ENCODE measurements around the gene TNRC6C. TPM values are rescaled to one million over a fixed set of nuclear protein-coding genes. Genes with fewer than 3 reads are reported as not detected.

TNRC6C gene
- total RNA-seq, 2 experiments from 2014 or later = 50.7 to 57.3 TPM

GRCh38 chr17:78122931-78123249 lies 164.4 kb downstream of the TNRC6C start:
- peak overlapping the region; percentile 53 for H3K4me3 ChIP-seq (ENCODE audit: low read length)
- ChIA-PET CTCF (interaction anchor here (4.7 to 6.5 kb wide), 3 partner anchors 9 to 15 kb away, joined by 24 to 38 read pairs (median 28); no protein-coding TSS in a partner anchor), POLR2A (interaction anchor here (9.8 to 15.4 kb wide), 2 partner anchors 10 to 14 kb away, joined by 151 to 766 read pairs; partner anchors contain the start of gene TMC8)
- Mint-ChIP-seq H3K9me3 (no peaks in the 10 kb centered on the region), H3K27ac (peak overlapping the region; percentile 83), H3K27me3 (no peaks in the 10 kb centered on the region), H3K4me3 (peak overlapping the region; percentile 76), H3K36me3 (ENCODE audit: low read depth) (peaks cover 88% of the 10 kb centered on the region), H3K4me1 (ENCODE audit: low read depth) (peaks cover 68% of the 10 kb centered on the region)
- H3K27me3 ChIP-seq (ENCODE audit: control insufficient read depth in 1 of 2, insufficient read depth in 2 of 2, low read length in 2 of 2) = no peaks in the 10 kb centered on the region
- intact Hi-C loops (cut with DNase I, micrococcal nuclease) = loop anchor here in 1 of 2 experiments (10.0 kb wide), 2 partner anchors 242 to 302 kb away; partner anchors contain the start of gene SOCS3
- peaks cover 89% of the 10 kb centered on the region for H3K36me3 ChIP-seq (ENCODE audit: insufficient read depth, low read length)
- peak in 3 of 14 experiments; percentile 35 to 49 (median 37) for DNase-seq
- H3K9me3 ChIP-seq (ENCODE audit: control insufficient read depth in 1 of 2, insufficient read depth in 1 of 2, low read length in 2 of 2) = no peaks in the 10 kb centered on the region
- TF ChIP-seq CTCF (IDR thresholded peaks at IDR 0.05) = no peak
- peak overlapping the region; percentile 30 to 79 for H3K27ac ChIP-seq (ENCODE audit: low read depth in 1 of 2, low read length in 2 of 2)
- peaks cover 93% of the 10 kb centered on the region for H3K4me1 ChIP-seq (ENCODE audit: insufficient read depth, low read length)
- no peak for ATAC-seq (ENCODE audit: poor library complexity)

- H3K27me3 Mint-ChIP-seq = no peaks in the 10 kb centered on the region
- ChIA-PET POLR2A (interaction anchor here (9.8 to 15.4 kb wide), 2 partner anchors 11 to 14 kb away, joined by 151 to 766 read pairs; partner anchors contain the start of gene TMC8), CTCF (interaction anchor here (1.1 to 6.5 kb wide), 5 partner anchors 10 to 46 kb away, joined by 3 to 38 read pairs (median 24); no protein-coding TSS in a partner anchor)
- peaks cover 65% of the 10 kb centered on the region for H3K4me1 Mint-ChIP-seq (ENCODE audit: low read depth)
- Histone ChIP-seq H3K27ac (ENCODE audit: low read depth in 1 of 2, low read length in 2 of 2) (peak overlapping the region; percentile 68 to 92), H3K9me3 (ENCODE audit: control insufficient read depth in 1 of 2, insufficient read depth in 1 of 2, low read length in 2 of 2) (no peaks in the 10 kb centered on the region), H3K27me3 (ENCODE audit: control insufficient read depth in 1 of 2, insufficient read depth in 2 of 2, low read length in 2 of 2) (no peaks in the 10 kb centered on the region), H3K36me3 (ENCODE audit: insufficient read depth, low read length) (peaks cover 86% of the 10 kb centered on the region), H3K4me3 (ENCODE audit: low read length) (peak overlapping the region; percentile 53), H3K4me1 (ENCODE audit: insufficient read depth, low read length) (peaks cover 89% of the 10 kb centered on the region)
- H3K4me3 Mint-ChIP-seq = peak overlapping the region; percentile 85
- peak overlapping the region; percentile 83 for H3K27ac Mint-ChIP-seq
- H3K36me3 Mint-ChIP-seq (ENCODE audit: low read depth) = peaks cover 85% of the 10 kb centered on the region
- TF ChIP-seq CTCF (IDR thresholded peaks at IDR 0.05) = no peak
- DNase-seq (no peak), ATAC-seq (ENCODE audit: poor library complexity) (no peak)
- no peaks in the 10 kb centered on the region for H3K9me3 Mint-ChIP-seq
- intact Hi-C loops (cut with DNase I, micrococcal nuclease) = loop anchor here in 1 of 2 experiments (10.0 kb wide), 2 partner anchors 241 to 301 kb away; partner anchors contain the start of gene SOCS3
These were observed 164.9 kb downstream of the TNRC6C start for GRCh38 chr17:78123258-78123929.

- no peak for TF ChIP-seq CTCF (IDR thresholded peaks at IDR 0.05)
- Histone ChIP-seq H3K27me3 (ENCODE audit: control insufficient read depth in 1 of 2, insufficient read depth in 2 of 2, low read length in 2 of 2) (no peaks in the 10 kb centered on the region), H3K27ac (ENCODE audit: low read depth in 1 of 2, low read length in 2 of 2) (peak overlapping the region; percentile 68 to 92), H3K4me3 (ENCODE audit: low read length) (peak overlapping the region; percentile 94), H3K36me3 (ENCODE audit: insufficient read depth, low read length) (peaks cover 77% of the 10 kb centered on the region), H3K4me1 (ENCODE audit: insufficient read depth, low read length) (peaks cover 86% of the 10 kb centered on the region), H3K9me3 (ENCODE audit: control insufficient read depth in 1 of 2, insufficient read depth in 1 of 2, low read length in 2 of 2) (no peaks in the 10 kb centered on the region)
- Mint-ChIP-seq H3K27me3 (no peaks in the 10 kb centered on the region), H3K4me3 (peak overlapping the region; percentile 85), H3K4me1 (ENCODE audit: low read depth) (peaks cover 71% of the 10 kb centered on the region), H3K9me3 (no peaks in the 10 kb centered on the region), H3K36me3 (ENCODE audit: low read depth) (peaks cover 84% of the 10 kb centered on the region), H3K27ac (peak overlapping the region; percentile 83)
- intact Hi-C loops (cut with DNase I, micrococcal nuclease) = loop anchor here in 1 of 2 experiments (10.0 kb wide), 2 partner anchors 241 to 301 kb away; partner anchors contain the start of gene SOCS3
- no peak for ATAC-seq (ENCODE audit: poor library complexity)
- DNase-seq = peak in 5 of 14 experiments; percentile 2 to 60 (median 38)
- CTCF ChIA-PET = interaction anchor here (1.1 to 6.5 kb wide), 5 partner anchors 10 to 52 kb away, joined by 3 to 28 read pairs (median 9); no protein-coding TSS in a partner anchor
- POLR2A ChIA-PET = interaction anchor here (1.4 to 15.4 kb wide), 4 partner anchors 12 to 127 kb away, joined by 4 to 766 read pairs (median 78); partner anchors contain the start of gene TMC8
These were observed 165.8 kb downstream of the TNRC6C start for GRCh38 chr17:78124081-78124835.

Measured in CD4-positive, alpha-beta T cell (primary cell).